Measurements from ENCODE around the gene UCHL5.
"Not testable (repeated sequence)": the region's sequence is repeated elsewhere in the genome, so short reads cannot be mapped to it uniquely, and the experiment has no call there.

DNA sequence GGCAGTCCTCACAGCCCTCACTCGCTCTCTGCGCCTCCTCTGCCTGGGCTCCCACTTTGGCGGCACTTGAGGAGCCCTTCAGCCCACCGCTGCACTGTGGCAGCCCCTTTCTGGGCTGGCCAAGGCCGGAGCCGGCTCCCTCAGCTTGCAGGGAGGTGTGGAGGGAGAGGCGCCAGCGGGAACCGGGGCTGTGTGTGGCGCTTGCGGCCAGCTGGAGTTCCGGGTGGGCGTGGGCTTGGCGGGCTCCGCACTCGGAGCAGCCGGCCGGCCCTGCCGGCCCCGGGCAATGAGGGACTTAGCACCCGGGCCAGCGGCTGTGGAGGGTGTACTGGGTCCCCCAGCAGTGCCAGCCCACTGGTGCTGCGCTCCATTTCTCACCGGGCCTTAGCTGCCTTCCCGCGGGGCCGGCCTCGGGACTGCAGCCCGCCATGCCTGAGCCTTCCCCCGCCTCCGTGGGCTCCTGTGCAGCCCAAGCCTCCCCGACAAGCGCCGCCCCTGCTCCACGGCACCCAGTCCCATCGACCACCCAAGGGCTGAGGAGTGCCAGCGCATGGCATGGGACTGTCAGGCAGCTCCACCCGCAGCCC, 72.3 kb downstream of the UCHL5 start:
- TF ChIP-seq, protein P1, sequence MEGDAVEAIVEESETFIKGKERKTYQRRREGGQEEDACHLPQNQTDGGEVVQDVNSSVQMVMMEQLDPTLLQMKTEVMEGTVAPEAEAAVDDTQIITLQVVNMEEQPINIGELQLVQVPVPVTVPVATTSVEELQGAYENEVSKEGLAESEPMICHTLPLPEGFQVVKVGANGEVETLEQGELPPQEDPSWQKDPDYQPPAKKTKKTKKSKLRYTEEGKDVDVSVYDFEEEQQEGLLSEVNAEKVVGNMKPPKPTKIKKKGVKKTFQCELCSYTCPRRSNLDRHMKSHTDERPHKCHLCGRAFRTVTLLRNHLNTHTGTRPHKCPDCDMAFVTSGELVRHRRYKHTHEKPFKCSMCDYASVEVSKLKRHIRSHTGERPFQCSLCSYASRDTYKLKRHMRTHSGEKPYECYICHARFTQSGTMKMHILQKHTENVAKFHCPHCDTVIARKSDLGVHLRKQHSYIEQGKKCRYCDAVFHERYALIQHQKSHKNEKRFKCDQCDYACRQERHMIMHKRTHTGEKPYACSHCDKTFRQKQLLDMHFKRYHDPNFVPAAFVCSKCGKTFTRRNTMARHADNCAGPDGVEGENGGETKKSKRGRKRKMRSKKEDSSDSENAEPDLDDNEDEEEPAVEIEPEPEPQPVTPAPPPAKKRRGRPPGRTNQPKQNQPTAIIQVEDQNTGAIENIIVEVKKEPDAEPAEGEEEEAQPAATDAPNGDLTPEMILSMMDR (IDR thresholded peaks at IDR 0.05; ENCODE audit: low read depth, low read length) = not testable (repeated sequence)
- TF ChIP-seq EZH2phosphoT487 (IDR thresholded peaks at IDR 0.05; ENCODE audit: low read depth) = not testable (repeated sequence)

Data from OCI-LY3 (cell line).